SK-N-SH treated with all-trans-retinoic acid at 6 μM for 48 hours (cell line): ENCODE results near the gene CDH8.

Experiments used
- ATAC-seq: fragments of 200-7000 bp; cut with Tn5 transposase; 3 replicates; pipeline ENCODE4 v1.9.1; 2020; ENCODE audit warnings: mild to moderate bottlenecking, moderate library complexity
- ARNTL ChIP-seq: fragments of 450-650 bp; formaldehyde crosslinking; IDR thresholded peaks from 2 replicates; pipeline ENCODE4 v1.5.0; 2020; ENCODE audit warnings: low read depth, mild to moderate bottlenecking, moderate library complexity, borderline replicate concordance
- BACH2 ChIP-seq: fragments of 250-450 bp; sonication (Bioruptor Pico); IDR thresholded peaks from 2 replicates; pipeline ENCODE4 v1.9.0; 2021; ENCODE audit warnings: mild to moderate bottlenecking, borderline replicate concordance
- CREB5 ChIP-seq: fragments of 250-450 bp; sonication (Bioruptor Pico); IDR thresholded peaks from 2 replicates; pipeline ENCODE4 v1.5.1; 2020; ENCODE audit warnings: low read depth, mild to moderate bottlenecking, moderate library complexity
- CSDC2 ChIP-seq: fragments of 250-450 bp; sonication (Bioruptor Pico); IDR thresholded peaks from 2 replicates; pipeline ENCODE4 v1.5.0; 2020; ENCODE audit warnings: mild to moderate bottlenecking, moderate library complexity
- ESRRG ChIP-seq: fragments of 250-450 bp; sonication (Bioruptor Pico); IDR thresholded peaks from 2 replicates; pipeline ENCODE4 v1.6.1; 2021; ENCODE audit warnings: mild to moderate bottlenecking
- ISL1 ChIP-seq: fragments of 250-450 bp; sonication (Bioruptor Pico); IDR thresholded peaks from 2 replicates; pipeline ENCODE4 v2.1.2; 2022; ENCODE audit warnings: mild to moderate bottlenecking, moderate library complexity
- OSR1 ChIP-seq: fragments of 250-450 bp; sonication (Bioruptor Pico); IDR thresholded peaks from 2 replicates; pipeline ENCODE4 v1.8.0; 2022; ENCODE audit warnings: moderate library complexity, mild to moderate bottlenecking, inconsistent platforms
- PATZ1 ChIP-seq: fragments of 250-450 bp; sonication (Bioruptor Pico); IDR thresholded peaks from 2 replicates; pipeline ENCODE4 v1.8.0; 2020; ENCODE audit warnings: mild to moderate bottlenecking, moderate library complexity, borderline replicate concordance
- POU6F1 ChIP-seq: fragments of 250-450 bp; sonication (Bioruptor Pico); IDR thresholded peaks from 2 replicates; pipeline ENCODE4 v1.8.0; 2021; ENCODE audit warnings: low read depth, mild to moderate bottlenecking, moderate library complexity, borderline replicate concordance
- PPARA ChIP-seq: fragments of 250-450 bp; sonication (Bioruptor Pico); IDR thresholded peaks from 2 replicates; pipeline ENCODE4 v1.5.0; 2020; ENCODE audit warnings: mild to moderate bottlenecking, borderline replicate concordance
- RARB ChIP-seq: fragments of 250-450 bp; sonication (Bioruptor Pico); IDR thresholded peaks from 2 replicates; pipeline ENCODE4 v1.8.0; 2021; ENCODE audit warnings: mild to moderate bottlenecking, moderate library complexity
- SNAI2 ChIP-seq: fragments of 250-450 bp; sonication (Bioruptor Pico); IDR thresholded peaks from 2 replicates; pipeline ENCODE4 v1.5.0; 2020; ENCODE audit warnings: mild to moderate bottlenecking, moderate library complexity
- TCF4 ChIP-seq: fragments of 250-450 bp; sonication (Bioruptor Pico); IDR thresholded peaks from 2 replicates; pipeline ENCODE4 v1.8.0; 2021; ENCODE audit warnings: mild to moderate bottlenecking, moderate library complexity, borderline replicate concordance
- TOX ChIP-seq: fragments of 250-450 bp; sonication (Bioruptor Pico); IDR thresholded peaks from 2 replicates; pipeline ENCODE4 v1.8.0; 2021; ENCODE audit warnings: mild to moderate bottlenecking, moderate library complexity, borderline replicate concordance
- ZC3H10 ChIP-seq: fragments of 250-450 bp; sonication (Bioruptor Pico); IDR thresholded peaks from 2 replicates; pipeline ENCODE4 v1.5.1; 2021; ENCODE audit warnings: mild to moderate bottlenecking, moderate library complexity
- ZFP3 ChIP-seq: fragments of 250-450 bp; sonication (Bioruptor Pico); IDR thresholded peaks from 2 replicates; pipeline ENCODE4 v1.5.0; 2020; ENCODE audit warnings: mild to moderate bottlenecking, moderate library complexity
- ZFP30 ChIP-seq: fragments of 450-650 bp; formaldehyde crosslinking; IDR thresholded peaks from 2 replicates; pipeline ENCODE4 v1.5.0; 2022; ENCODE audit warnings: mild to moderate bottlenecking, moderate library complexity
- ZNF565 ChIP-seq: fragments of 450-650 bp; formaldehyde crosslinking; conservative IDR thresholded peaks from 2 replicates; pipeline ENCODE4 v1.5.0; 2020; ENCODE audit warnings: low read depth, mild to moderate bottlenecking, moderate library complexity
- ZNF70 ChIP-seq: fragments of 450-650 bp; formaldehyde crosslinking; IDR thresholded peaks from 2 replicates; pipeline ENCODE4 v1.5.0; 2020; ENCODE audit warnings: mild to moderate bottlenecking, moderate library complexity
- ZNF8 ChIP-seq: fragments of 450-650 bp; formaldehyde crosslinking; IDR thresholded peaks from 2 replicates; pipeline ENCODE4 v1.5.0; 2020; ENCODE audit warnings: mild to moderate bottlenecking, moderate library complexity
- TF ChIP-seq, protein P1 (sequence below): fragments of 250-450 bp; sonication (Bioruptor Pico); IDR thresholded peaks from 2 replicates; pipeline ENCODE4 v1.5.0; 2020; ENCODE audit warnings: mild to moderate bottlenecking, moderate library complexity
- TF ChIP-seq, protein P2 (sequence below): fragments of 250-450 bp; sonication (Bioruptor Pico); IDR thresholded peaks from 2 replicates; pipeline ENCODE4 v1.5.1; 2021; ENCODE audit warnings: mild to moderate bottlenecking, moderate library complexity

Gene CDH8

DNA sequence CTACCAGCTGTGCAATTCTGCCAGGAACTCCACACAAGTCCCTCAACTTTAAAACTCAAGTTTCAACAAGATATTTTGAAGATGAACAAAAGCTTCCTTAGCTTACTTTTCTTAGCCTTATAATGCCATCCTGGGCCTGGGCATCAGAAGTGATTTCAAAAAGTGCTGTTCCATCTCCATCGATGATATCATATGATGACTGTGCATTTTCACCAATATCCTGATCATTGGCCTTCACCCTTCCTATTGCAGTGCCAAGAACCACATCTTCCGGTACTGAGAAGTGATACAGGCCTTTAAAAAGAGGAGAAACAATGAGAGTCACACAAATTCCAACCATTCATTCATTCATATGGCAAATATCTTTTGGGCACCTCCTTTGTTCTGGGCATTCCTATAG lies 215.4 kb downstream of the CDH8 start:
- no peak for TF ChIP-seq RARB
- TF ChIP-seq OSR1 (CRISPR knock-in tag) = no peak
- TF ChIP-seq SNAI2 (CRISPR knock-in tag) = no peak
- TF ChIP-seq ZC3H10 = no peak
- TF ChIP-seq PATZ1 (CRISPR knock-in tag) = no peak
- no peak for TF ChIP-seq BACH2
- TF ChIP-seq TCF4 = no peak
- TF ChIP-seq, protein P1, sequence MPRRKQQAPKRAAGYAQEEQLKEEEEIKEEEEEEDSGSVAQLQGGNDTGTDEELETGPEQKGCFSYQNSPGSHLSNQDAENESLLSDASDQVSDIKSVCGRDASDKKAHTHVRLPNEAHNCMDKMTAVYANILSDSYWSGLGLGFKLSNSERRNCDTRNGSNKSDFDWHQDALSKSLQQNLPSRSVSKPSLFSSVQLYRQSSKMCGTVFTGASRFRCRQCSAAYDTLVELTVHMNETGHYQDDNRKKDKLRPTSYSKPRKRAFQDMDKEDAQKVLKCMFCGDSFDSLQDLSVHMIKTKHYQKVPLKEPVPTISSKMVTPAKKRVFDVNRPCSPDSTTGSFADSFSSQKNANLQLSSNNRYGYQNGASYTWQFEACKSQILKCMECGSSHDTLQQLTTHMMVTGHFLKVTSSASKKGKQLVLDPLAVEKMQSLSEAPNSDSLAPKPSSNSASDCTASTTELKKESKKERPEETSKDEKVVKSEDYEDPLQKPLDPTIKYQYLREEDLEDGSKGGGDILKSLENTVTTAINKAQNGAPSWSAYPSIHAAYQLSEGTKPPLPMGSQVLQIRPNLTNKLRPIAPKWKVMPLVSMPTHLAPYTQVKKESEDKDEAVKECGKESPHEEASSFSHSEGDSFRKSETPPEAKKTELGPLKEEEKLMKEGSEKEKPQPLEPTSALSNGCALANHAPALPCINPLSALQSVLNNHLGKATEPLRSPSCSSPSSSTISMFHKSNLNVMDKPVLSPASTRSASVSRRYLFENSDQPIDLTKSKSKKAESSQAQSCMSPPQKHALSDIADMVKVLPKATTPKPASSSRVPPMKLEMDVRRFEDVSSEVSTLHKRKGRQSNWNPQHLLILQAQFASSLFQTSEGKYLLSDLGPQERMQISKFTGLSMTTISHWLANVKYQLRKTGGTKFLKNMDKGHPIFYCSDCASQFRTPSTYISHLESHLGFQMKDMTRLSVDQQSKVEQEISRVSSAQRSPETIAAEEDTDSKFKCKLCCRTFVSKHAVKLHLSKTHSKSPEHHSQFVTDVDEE (CRISPR knock-in tag) = no peak
- TF ChIP-seq, protein P2, sequence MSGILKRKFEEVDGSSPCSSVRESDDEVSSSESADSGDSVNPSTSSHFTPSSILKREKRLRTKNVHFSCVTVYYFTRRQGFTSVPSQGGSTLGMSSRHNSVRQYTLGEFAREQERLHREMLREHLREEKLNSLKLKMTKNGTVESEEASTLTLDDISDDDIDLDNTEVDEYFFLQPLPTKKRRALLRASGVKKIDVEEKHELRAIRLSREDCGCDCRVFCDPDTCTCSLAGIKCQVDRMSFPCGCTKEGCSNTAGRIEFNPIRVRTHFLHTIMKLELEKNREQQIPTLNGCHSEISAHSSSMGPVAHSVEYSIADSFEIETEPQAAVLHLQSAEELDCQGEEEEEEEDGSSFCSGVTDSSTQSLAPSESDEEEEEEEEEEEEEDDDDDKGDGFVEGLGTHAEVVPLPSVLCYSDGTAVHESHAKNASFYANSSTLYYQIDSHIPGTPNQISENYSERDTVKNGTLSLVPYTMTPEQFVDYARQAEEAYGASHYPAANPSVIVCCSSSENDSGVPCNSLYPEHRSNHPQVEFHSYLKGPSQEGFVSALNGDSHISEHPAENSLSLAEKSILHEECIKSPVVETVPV = no peak
- TF ChIP-seq ESRRG (CRISPR knock-in tag) = no peak
- no peak for TF ChIP-seq POU6F1 (CRISPR knock-in tag)
- no peak for TF ChIP-seq ZNF70 (CRISPR knock-in tag)
- no peak for TF ChIP-seq ZFP3 (CRISPR knock-in tag)
- no peak for TF ChIP-seq PPARA (CRISPR knock-in tag)
- no peak for TF ChIP-seq ISL1 (CRISPR knock-in tag)
- TF ChIP-seq, all 23 proteins: peak for 0

GRCh38 chr16:61820398-61820797 lies 215.8 kb downstream of the CDH8 start:
- ATAC-seq = no peak
- TF ChIP-seq CSDC2 (CRISPR knock-in tag) = no peak
- no peak for TF ChIP-seq ARNTL
- TF ChIP-seq POU6F1 (CRISPR knock-in tag) = no peak
- TF ChIP-seq BACH2 = no peak
- no peak for TF ChIP-seq ZNF70 (CRISPR knock-in tag)
- TF ChIP-seq PPARA (CRISPR knock-in tag) = no peak
- TF ChIP-seq ZFP3 (CRISPR knock-in tag) = no peak
- no peak for TF ChIP-seq RARB
- TF ChIP-seq OSR1 (CRISPR knock-in tag) = no peak

More for the DNA sequence above, 215.4 kb downstream of the CDH8 start:
- ATAC-seq = no peak

- no peak for ATAC-seq
- TF ChIP-seq RARB = no peak
- TF ChIP-seq PPARA (CRISPR knock-in tag) = no peak
- TF ChIP-seq, protein P2 = no peak
- no peak for TF ChIP-seq CSDC2 (CRISPR knock-in tag)
- no peak for TF ChIP-seq TOX (CRISPR knock-in tag)
- TF ChIP-seq PATZ1 (CRISPR knock-in tag) = no peak
- TF ChIP-seq SNAI2 (CRISPR knock-in tag) = no peak
- TF ChIP-seq CREB5 (CRISPR knock-in tag) = no peak
- TF ChIP-seq ZFP30 (CRISPR knock-in tag) = no peak
- TF ChIP-seq ARNTL = no peak
- TF ChIP-seq BACH2 = no peak
- no peak for TF ChIP-seq ESRRG (CRISPR knock-in tag)
- TF ChIP-seq ZC3H10 = no peak
- no peak for TF ChIP-seq ZNF8 (CRISPR knock-in tag)
- TF ChIP-seq ZNF565 (CRISPR knock-in tag) = no peak
Measured at GRCh38 chr16:61818850-61819249, 217.4 kb downstream of the CDH8 start.
